ENCODE data around the gene SLC38A10. TPM values are rescaled to one million over a fixed set of nuclear protein-coding genes. Genes with fewer than 3 reads are reported as not detected.

Gene SLC38A10
- polyA plus RNA-seq, 1 donor (not counting 4 experiments of a cell fraction or from before 2014, with no cell fraction given): 16.8 TPM

GRCh38 chr17:81287741-81288430 lies 7.2 kb downstream of the SLC38A10 start:
- Histone ChIP-seq H3K36me3 (ENCODE audit: control insufficient read depth in 2 of 2, extremely low read depth in 1 of 2, insufficient read depth in 2 of 2, low read length in 2 of 2) (peaks cover 17 to 26% of the 10 kb centered on the region in 2 experiments), H3K27ac (ENCODE audit: control insufficient read depth, insufficient read depth, low read length) (no peak overlapping the region), H3K9me1 (ENCODE audit: control insufficient read depth, extremely low read depth, insufficient read depth, low read length) (no peaks in the 10 kb centered on the region), H3K9me3 (ENCODE audit: control insufficient read depth, low read depth, low read length) (no peaks in the 10 kb centered on the region), H4K20me1 (ENCODE audit: control insufficient read depth, extremely low read depth, insufficient read depth, low read length) (peaks cover 3% of the 10 kb centered on the region), H3K79me2 (ENCODE audit: control insufficient read depth, insufficient read depth, low read length) (peaks cover 43% of the 10 kb centered on the region), H3K9ac (ENCODE audit: control insufficient read depth, extremely low read depth, insufficient read depth, low read length) (no peak overlapping the region), H3K4me3 (ENCODE audit: control insufficient read depth in 2 of 3, extremely low read depth in 1 of 3, insufficient read depth in 2 of 3, low read depth in 1 of 3, low read length in 3 of 3) (no peak overlapping the region), H3K4me1 (ENCODE audit: control insufficient read depth, extremely low read depth, insufficient read depth, low read length) (peaks cover 4% of the 10 kb centered on the region), H2AFZ (ENCODE audit: control insufficient read depth, low read length) (no peak overlapping the region), H3K4me2 (ENCODE audit: control insufficient read depth, extremely low read depth, insufficient read depth, low read depth, low read length) (no peak overlapping the region), H3K27me3 (ENCODE audit: control insufficient read depth, extremely low read depth, insufficient read depth, low read length) (no peaks in the 10 kb centered on the region)
- dilution Hi-C loops (cut with MboI; ENCODE audit: extremely low pct_ligation_motif_present, low sequenced_read_pairs): no loop called here
- TF ChIP-seq CTCF (optimal IDR thresholded peaks at IDR 0.05 in 1 of 3, IDR thresholded peaks at IDR 0.05 in 1 of 3, conservative IDR thresholded peaks at IDR 0.05 in 1 of 3; ENCODE audit: extremely low read depth in 1 of 3, insufficient read depth in 2 of 3, low read length in 3 of 3) (no peak), EZH2 (IDR thresholded peaks at IDR 0.05; ENCODE audit: low read length) (no peak)
- no peak for DNase-seq (ENCODE audit: low read depth, low spot score)
- FAIRE-seq: no peak

GRCh38 chr17:81287152-81287551 lies 8.0 kb downstream of the SLC38A10 start:
- dilution Hi-C loops (cut with MboI; ENCODE audit: extremely low pct_ligation_motif_present, low sequenced_read_pairs): no loop called here
- H3K9me3 ChIP-seq (ENCODE audit: control insufficient read depth, low read depth, low read length): no peaks in the 10 kb centered on the region
- TF ChIP-seq EZH2 (IDR thresholded peaks at IDR 0.05; ENCODE audit: low read length) (no peak), CTCF (optimal IDR thresholded peaks at IDR 0.05 in 1 of 3, IDR thresholded peaks at IDR 0.05 in 1 of 3, conservative IDR thresholded peaks at IDR 0.05 in 1 of 3; ENCODE audit: extremely low read depth in 1 of 3, insufficient read depth in 2 of 3, low read length in 3 of 3) (no peak)
- H3K36me3 ChIP-seq (ENCODE audit: control insufficient read depth in 2 of 2, extremely low read depth in 1 of 2, insufficient read depth in 2 of 2, low read length in 2 of 2): peaks cover 17 to 26% of the 10 kb centered on the region in 2 experiments
- H3K4me1 ChIP-seq (ENCODE audit: control insufficient read depth, extremely low read depth, insufficient read depth, low read length): no peaks in the 10 kb centered on the region
- no peak overlapping the region for H3K4me3 ChIP-seq (ENCODE audit: control insufficient read depth in 2 of 3, extremely low read depth in 1 of 3, insufficient read depth in 2 of 3, low read depth in 1 of 3, low read length in 3 of 3)
- no peak overlapping the region for H3K27ac ChIP-seq (ENCODE audit: control insufficient read depth, insufficient read depth, low read length)
- no peak for DNase-seq (ENCODE audit: low read depth, low spot score)
- H2AFZ ChIP-seq (ENCODE audit: control insufficient read depth, low read length): no peak overlapping the region
- H3K27me3 ChIP-seq (ENCODE audit: control insufficient read depth, extremely low read depth, insufficient read depth, low read length): no peaks in the 10 kb centered on the region
- peaks cover 39% of the 10 kb centered on the region for H3K79me2 ChIP-seq (ENCODE audit: control insufficient read depth, insufficient read depth, low read length)
- no peak overlapping the region for H3K9ac ChIP-seq (ENCODE audit: control insufficient read depth, extremely low read depth, insufficient read depth, low read length)
- H3K4me2 ChIP-seq (ENCODE audit: control insufficient read depth, extremely low read depth, insufficient read depth, low read depth, low read length): no peak overlapping the region
- peaks cover 3% of the 10 kb centered on the region for H4K20me1 ChIP-seq (ENCODE audit: control insufficient read depth, extremely low read depth, insufficient read depth, low read length)
- no peak for FAIRE-seq
- H3K9me1 ChIP-seq (ENCODE audit: control insufficient read depth, extremely low read depth, insufficient read depth, low read length): no peaks in the 10 kb centered on the region
